Measurements from ENCODE around the gene ABCA12.
A peak's percentile ranks its signal among the peaks of the same experiment; 100 is the strongest.

The ABCA12 gene

DNA sequence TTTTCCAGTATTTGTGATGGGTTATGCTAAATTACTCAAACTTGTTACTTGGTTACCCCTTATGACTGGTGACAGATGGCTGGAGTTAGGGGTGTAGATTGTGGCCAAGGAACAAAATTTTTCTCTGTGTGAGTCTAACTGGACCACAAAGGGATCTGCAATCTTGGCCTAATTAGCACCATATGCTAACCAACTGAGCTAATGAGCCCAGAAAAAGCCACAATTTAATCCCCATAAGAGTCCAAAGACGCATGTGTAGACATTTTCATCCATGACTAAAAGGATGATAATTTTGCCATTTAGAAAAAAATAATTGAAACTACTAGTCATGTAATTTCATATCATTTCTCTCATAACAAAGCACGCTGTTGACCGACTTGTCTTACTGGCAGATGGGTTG is 151.2 kb downstream of the ABCA12 start:
- DNase-seq = no peak

DNA sequence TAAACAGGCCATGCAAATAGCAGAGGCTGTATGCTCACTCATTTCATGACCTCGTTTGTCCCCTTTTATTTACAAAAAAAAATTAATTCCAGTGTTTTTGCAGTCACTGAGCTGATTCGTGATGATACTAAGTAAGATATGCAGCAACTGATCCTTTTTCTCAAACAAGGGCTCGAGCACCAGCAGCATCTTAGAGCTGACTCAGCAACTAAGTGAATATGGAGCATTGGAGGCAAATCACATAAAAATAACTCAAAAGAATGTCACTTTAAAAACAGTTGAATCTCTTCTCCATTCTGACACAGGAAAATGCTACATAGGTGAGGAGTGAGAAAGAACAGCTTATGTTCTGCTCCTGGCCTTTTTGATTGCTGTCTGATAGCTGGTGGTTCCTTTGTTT is 152.8 kb downstream of the ABCA12 start:
- no peak for DNase-seq

DNA sequence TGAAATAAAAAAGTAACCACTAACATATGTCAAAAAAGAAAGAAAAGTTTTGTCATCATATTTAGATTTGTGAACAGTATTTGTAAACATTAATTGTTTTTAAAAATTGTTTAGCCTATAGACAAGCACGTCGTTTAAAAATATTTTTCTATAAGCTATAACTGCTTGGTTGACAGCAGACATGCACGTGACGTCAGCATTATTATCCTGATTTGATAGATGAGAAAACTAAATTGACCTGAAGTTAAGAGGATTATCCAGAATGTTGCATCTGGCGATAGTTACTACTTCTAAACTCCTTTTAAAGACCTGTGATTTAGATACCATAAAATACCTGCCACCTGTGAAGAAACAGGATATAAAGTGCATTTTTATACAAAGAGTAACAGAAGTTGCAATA is 172.0 kb downstream of the ABCA12 start:
- no peak for DNase-seq

DNA sequence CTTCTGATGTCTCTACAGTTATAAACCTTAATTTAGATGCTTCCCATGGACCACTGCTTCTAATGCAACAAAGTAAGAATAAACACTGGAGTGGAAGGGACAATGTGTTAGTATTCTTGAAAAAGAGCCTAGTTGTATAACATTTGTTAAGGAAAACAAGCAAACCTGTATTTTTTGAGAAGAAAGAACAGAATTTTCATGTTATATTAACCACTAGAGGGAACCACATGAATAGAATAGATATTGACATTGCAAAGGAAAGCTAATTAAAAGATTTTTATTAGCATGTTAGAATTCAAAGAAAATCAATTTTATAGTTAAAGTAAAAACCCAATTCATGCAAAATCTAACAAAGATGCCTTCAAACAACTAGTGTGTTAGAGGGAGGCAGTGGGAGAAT is 177.7 kb downstream of the ABCA12 start:
- no peak for DNase-seq

DNA sequence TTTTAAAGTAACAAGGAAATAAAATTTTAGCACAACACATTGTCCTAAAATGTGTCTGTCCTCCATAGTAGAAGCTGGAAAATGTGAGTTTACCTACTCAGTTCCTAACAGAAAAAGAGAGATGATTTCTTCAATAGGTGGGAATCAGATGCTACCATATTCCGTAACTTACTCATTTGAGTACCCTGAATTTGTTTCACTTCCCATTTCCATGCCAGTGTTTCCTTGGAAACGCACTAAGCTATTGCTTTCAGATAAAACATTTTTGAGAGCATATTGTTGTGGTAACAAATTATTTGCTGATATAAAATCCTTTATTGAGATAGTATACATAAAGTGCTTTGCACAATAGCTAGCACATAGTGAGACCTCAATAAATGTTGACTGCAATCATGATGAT is 191.5 kb downstream of the ABCA12 start:
- DNase-seq = no peak

DNA sequence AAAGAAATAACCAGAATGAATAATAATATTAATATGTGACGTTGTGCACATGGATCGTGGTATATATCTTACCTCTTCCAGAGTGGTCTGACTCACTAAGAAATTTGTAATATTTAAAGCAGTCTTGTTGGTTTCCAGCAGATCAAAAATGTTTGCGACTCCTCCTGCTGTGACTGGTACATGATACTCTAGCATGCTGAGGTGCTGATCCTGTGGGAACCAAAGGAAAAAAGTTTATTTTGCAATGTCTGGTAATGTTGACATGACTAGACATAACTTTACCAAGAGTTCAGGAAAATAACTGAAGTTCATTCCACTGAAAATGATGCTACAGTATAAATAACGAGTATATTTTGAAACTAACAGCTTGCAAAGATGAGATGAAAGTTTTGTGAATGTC is 204.4 kb downstream of the ABCA12 start:
- DNase-seq = no peak

DNA sequence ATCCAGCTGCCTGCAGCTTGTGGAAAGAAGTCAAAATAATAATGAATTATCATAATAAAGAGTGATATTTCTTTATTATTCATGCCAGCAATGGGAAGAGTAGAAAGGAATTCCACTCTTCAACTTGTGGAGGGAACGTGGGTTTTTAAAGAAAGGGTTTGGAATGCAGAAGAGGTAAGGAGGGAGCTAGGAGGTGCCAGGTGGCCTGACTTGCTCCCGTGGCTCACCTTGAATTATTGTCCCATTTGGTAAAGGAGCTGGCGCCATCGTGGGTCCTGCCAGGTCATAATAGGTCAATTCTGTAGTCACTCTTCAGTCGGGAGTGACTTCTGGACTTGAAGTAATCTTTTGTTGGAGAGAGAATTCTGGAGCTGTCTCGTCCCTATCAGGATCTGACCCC is 233.8 kb downstream of the ABCA12 start:
- no peak for DNase-seq

DNA sequence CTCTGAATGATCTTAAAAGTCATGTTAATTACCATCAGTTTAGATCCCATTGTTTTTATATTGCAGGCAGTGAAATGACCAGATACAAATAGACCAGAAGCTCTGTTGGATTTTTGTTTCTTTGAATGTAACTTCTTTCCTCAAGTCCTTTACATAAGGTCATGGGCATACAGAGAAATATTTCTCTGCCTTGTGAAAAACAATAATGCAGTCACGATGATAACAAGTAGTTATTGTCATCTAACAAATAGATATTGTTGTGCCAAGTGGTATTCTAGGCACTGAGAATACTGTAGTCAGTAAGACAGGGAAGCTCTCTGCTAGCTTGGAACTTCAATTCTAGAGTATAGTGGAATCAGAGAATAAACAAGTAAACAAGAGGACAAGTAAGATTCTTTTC is 234.2 kb downstream of the ABCA12 start:
- DNase-seq = no peak

- no peak for DNase-seq
These were observed 236.1 kb downstream of the ABCA12 start for GRCh38 chr2:214902286-214902685.

GRCh38 chr2:214899751-214900150 is 238.7 kb downstream of the ABCA12 start:
- DNase-seq = no peak

GRCh38 chr2:214896274-214896673 is 242.2 kb downstream of the ABCA12 start:
- DNase-seq = no peak

DNA sequence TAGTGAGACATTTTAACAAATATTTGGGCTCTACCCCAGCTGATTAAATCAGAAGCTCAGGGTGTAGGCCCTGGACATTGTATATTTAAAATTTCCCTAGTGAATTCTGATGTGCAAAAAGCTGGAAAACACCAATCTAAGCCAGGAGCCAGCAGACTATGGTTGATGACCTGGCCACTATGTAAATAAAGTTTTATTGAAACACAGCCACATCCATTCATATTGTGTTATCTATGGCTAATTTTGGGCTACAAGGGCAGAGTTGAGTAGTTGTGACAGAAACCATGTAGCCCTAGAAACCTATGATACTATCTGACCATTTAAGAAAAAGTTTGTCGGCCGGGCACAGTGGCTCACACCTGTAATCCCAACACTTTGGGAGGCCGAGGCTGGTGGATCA is 243.0 kb downstream of the ABCA12 start:
- no peak for DNase-seq

DNA sequence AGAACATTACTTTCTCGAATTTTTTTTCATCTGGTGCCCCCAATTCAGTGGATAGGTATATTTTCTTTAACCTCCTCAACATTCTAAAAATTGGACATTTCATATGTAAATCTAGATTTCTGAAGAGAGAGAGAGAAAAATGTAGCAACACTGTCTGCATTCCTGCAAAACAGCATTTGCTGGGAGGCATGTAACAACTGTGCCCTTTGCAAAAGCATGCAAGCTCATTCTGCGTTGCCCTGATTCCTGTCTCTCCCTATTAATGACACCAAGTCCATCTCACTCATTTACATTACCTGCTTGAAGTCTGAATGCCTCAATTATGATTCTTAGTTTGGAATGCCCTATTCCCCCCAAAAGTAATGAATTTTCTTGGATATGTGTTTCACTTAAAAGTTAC is 249.1 kb downstream of the ABCA12 start:
- no peak for DNase-seq

- DNase-seq = peak in 7 of 58 donors; percentile 1 to 24 (median 3)
These were observed 256.7 kb downstream of the ABCA12 start for GRCh38 chr2:214881647-214882202.

All from anterior cingulate cortex (tissue), 58 donors.